HG03439 (cell line): ENCODE data around the gene MTCH1.

ENCODE experiments used
- ATAC-seq: cut with Tn5 transposase; IDR thresholded peaks from one replicate; pipeline ENCODE4 v1.9.1; 2021; ENCODE audit warnings: mild to moderate bottlenecking, moderate library complexity; ENCODE audit not compliant: unreplicated experiment

Gene MTCH1

DNA sequence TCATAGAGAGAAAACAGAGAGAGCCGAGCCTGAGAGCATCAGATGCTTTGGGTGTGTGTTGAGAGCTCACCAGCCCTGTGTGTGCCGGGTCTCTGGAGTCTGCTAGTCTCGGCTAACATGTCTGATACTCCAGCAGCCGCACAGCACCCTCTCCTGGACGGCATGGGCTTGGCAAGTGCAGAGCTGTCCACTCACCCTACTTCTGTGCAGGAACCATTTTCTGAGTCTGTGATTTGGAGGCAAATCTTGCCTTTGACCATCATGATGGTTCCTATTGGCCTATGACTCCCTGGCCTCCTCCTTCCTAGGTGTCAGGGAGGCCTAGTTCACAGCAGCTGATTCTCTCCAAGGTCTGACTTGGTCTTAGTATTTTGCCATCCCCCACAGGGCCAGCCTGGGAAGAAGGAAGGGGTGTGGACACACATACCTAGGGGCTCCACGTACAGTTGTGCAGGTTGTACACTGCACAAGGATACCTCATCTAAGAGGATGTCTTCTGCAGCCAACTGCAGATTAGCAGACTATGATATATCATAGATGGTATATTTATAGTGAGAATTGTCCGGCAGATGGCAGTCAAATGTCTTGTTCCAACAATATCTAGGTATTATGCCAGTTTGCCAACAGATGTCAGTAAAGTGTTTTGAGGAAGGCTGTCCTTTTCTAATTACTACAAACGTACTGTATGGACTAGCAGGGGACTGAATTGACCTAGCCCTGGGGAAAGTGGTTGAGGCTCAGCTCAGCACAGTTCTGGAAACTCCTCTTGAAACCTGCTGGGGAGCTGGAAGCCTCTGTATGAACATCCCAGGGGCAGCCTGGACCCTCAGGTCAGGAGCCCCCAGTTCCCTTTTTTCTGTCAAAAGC lies 32.4 kb upstream of the MTCH1 start:
- peak; percentile 87 for ATAC-seq

DNA sequence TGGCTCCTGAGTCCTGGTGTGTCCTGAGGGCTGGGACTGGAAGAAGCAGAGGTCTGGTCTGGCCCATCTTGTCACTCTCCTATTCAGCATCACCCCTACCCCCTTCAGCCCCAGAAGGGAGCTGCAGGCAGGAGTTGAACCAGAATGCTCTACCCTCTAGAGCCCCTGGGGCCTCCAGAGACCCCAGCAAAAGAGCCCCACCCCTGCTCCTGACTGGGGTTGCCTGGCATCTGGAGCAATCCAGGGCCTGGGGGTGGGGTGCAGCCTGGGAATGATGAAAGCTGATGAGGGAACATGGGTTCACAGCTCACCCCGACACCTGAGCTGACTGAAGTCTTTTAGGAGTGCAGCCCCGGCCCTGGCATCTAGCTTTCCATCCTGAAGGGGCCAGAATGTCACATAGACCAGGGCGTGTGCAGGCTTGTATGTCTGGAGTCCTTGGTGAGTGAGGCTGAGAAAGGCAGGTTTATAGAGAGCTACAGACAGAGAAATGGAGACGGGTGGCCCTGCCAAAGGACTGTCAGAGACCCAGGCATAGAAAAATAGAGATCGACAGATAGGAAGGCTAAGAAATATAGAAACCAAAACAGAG lies 31.7 kb upstream of the MTCH1 start:
- ATAC-seq = no peak

DNA sequence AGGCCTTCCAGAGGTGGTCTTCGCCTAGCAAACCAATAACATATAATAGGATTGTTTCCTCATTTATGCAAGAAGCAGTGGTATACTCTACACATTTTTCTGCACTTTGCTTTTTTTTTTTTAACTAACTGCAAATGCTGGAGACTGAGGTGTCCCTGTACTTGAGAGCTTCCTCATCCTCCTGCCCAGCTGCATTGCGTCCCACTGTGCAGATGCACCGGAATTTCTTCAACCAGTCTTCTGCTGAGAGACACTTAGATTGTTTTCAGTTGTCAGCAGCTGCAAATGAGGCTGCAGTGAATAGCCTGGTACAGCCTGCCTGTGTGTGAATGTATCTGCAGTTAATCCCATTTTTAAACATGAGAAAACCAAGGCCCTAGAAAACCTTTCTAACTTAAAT lies 31.0 kb upstream of the MTCH1 start:
- ATAC-seq = no peak

DNA sequence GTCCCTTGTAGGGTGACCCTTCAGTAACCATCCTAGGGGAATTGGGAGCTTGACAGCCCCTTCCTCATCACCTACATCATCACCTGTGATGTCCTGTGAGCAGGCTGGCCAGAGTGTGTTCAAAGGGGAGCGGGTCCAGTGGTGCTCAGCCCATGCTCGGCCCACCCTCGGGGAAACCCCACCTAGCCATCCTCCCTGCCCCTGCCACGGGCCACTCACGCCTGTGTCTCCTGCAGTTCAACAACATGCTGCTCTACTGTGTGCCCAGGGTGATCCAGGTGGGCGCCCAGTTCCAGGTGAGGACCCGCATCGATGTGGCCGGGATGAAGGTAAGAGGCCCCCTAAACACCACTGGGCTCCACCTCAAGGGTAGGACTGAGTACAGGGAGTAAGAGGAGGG lies 29.5 kb upstream of the MTCH1 start:
- no peak for ATAC-seq

DNA sequence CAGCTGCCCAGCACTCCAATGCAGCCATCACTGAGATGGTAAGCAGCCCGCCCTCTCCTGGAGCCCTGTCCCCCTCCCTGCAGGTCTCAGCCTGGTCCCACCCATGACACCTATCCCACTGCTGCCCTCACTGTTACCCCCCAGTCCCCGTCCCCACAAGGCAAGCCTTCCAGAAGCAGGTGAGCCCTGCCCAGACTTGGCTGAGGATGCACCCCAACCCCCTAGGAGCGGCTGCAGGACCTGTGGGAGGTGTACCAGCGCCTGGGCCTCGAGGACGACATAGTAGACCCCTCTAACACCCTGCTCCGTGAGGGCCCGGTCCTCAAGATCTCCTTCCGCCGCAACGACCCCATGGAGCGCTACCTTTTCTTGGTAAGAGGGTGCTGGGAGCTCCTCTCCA lies 28.7 kb upstream of the MTCH1 start:
- no peak for ATAC-seq

DNA sequence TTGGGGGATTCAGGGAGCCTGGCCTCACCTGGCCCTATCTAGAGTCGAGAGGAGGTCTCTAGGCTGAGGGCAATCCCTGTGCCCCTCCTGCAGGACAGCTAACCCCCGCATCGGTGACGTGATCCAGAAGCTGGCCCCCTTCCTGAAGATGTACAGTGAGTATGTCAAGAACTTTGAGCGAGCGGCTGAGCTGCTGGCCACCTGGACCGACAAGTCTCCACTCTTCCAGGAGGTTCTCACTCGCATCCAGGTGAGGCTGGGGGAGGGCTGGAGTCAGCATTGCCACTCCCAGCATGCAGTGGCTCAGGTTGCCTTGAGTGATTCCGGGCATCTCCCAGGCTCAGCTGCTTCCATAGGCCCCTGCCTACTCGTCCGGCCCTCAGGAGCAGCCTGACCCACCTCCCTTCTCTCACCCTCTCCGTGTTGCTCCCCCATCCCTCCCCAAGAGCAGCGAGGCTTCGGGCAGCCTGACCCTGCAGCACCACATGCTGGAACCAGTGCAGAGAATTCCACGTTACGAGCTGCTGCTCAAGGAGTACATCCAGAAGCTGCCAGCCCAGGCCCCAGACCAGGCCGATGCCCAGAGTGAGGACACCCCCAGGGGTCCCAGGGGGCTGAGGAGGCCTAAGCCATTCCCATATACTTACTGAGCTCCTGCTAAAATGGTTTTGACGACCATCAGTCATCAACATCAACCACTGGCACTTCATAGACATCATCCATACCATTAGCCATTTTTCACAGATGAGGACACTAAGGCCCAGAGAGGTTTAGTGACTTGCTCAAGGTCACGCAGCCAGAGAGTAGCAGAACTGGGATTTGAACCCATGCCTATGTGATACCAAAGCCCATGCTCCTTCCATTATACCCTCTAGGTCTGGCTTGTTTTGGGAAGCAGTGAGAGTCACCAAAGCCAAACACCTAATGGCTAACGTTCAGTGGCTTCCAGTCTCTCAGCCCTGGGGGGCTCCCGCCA lies 27.8 kb upstream of the MTCH1 start:
- ATAC-seq = no peak

DNA sequence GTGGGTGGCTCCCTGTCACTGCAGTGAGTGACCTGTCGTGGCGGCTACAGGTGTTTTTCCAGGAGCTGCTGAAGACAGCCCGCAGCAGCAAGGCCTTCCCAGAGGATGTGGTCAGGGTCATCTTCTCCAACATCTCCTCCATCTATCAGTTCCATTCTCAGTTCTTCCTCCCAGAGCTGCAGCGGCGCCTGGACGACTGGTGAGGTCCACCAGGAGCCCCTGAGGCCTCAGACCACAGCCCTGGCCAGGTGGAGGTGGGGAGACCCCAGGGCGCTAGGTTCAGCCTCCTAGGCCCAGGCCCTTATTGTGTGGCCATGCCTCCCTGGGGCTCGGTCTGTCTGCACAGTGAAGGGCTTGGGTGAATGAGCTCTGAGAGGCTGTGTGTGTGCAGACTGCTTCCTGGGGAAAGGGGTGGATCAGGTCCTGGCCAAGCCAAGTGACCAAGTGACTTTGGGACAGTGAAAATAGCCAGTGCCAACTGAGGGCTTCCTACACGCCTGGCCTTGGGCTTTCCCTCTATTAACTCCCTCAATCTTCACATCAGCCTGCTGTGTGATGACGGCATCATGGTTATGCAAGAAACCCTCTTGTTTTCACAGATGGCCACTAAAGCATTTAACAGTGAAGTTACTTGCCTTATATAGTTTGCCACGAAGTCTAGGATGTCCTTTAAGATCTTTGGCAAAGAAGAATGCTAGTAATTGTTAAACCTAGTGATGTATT lies 25.8 kb upstream of the MTCH1 start:
- no peak for ATAC-seq

DNA sequence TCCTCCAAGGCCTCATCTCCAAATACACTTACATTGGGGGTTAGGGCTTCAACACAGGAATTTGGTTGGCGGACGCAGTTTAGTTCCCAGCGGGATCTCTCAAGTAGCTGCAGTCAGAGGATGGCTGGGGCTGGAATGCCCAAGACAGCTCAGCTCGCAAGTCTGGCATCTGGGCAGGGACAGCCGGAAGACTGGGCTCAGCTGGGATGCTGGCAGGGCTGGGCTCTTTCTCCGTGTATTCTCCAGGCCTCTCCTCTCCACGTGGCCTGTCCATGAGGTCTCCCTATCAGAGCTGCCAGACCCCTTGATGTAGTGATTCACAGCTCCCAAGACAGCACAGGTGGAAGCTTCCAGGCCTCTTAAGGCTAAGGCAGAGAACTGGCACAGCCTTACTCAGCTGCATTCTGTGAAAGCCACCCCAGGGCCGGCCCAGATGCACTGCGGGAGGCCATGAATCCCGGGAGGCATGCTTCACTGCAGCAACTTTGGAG lies 24.5 kb upstream of the MTCH1 start:
- ATAC-seq = no peak

DNA sequence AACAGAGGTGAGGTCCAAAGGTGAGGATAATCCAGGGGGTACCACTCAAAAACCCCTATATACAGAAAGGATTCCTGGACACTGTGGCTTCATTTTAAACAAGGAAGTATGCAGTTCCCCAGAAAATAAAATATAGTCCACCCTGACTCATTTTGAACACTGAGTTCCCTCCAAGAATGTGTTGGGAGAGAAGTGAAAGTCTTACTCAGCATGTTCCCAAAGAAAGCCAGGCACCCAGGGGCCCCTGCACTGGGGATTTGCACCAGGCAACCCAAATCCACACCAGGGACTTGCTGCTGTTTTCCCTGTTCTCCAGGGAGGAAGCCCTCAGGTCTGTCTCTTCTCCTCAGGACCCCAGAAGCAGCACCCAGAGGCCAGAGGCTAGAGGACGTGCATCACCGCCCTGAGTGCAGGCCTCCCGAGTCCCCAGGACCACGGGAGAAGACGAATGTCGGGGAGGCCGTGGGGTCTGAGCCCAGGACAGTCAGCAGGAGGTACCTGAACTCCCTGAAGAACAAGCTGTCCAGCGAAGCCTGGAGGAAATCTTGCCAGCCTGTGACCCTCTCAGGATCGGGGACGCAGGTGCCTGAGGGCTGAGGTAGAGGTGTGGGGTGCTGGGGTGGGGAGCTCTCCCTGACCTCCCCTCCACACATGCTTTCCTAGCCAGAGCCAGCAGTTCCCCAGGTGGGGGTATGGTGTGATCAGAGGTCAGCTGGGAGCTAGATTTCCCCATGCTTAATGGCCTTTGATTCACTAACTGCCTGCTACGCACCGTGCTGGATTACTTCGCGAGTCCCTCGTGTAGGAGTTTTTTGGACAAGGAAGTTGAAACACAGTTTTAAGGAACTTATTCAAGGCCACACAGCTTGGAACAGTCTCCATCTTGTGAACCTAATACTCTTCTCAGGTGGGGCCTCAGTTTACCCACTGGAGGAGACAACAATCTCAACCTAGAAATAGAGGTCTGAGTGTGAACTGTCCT lies 22.8 kb upstream of the MTCH1 start:
- ATAC-seq = no peak

DNA sequence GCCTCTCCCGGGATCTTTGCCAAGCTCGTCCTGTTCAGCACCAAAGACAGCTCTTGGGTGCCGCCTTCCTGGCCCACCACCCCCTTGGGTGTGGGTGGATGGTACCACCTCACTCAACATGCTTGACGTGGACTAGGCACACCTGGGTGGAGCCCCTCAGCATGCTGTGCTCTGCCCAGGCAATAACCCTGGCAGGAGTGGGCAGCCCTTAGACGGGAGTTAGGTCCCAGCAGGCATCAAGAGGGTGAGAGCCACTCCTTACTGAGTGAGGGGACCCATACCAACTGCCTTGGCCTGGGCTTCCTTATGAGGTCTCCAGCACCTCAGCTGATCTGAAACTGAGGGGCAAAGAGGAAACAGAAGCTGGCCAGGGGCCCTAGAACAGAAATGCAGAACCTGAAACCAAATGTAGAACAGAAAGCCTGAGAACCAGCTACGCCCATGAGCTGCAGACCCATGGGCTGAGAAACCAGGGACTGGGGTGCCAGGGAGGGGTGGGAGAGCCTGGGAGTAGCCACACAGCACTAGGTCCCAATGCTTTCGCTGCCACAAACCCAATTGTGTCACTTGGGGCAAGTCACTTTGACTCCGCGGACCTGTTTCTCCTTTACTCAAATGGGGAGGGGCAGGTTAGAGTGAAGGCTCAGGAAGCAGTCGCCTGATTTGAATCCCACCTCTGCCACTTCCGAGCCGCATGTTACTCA lies 21.5 kb upstream of the MTCH1 start:
- no peak for ATAC-seq

DNA sequence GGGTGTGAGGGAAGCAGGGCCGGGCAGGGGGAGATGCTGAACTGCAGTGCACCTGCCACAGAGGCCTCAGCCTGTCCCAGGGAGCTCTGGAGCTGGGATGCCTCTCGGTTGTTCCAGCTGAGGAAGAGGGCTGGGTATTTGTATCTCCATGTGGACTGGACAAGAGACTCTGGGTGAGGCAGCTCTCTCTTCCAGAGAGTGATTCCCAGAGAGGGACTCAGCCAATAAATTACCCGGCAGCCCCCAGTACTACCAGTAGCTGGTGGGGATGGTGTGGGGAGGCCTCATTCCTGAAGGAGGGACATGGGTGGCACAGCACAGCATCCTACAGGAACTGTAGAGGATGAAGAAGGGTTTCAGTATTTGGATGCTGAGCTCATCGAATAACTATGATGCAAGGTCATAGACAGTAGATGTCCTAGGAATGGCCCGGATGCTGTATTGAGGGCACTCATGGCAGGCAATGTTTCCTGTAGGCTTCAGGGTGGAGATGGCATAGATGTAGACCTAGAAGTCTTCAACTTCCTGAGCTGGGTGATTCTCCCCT lies 20.9 kb upstream of the MTCH1 start:
- ATAC-seq = no peak

DNA sequence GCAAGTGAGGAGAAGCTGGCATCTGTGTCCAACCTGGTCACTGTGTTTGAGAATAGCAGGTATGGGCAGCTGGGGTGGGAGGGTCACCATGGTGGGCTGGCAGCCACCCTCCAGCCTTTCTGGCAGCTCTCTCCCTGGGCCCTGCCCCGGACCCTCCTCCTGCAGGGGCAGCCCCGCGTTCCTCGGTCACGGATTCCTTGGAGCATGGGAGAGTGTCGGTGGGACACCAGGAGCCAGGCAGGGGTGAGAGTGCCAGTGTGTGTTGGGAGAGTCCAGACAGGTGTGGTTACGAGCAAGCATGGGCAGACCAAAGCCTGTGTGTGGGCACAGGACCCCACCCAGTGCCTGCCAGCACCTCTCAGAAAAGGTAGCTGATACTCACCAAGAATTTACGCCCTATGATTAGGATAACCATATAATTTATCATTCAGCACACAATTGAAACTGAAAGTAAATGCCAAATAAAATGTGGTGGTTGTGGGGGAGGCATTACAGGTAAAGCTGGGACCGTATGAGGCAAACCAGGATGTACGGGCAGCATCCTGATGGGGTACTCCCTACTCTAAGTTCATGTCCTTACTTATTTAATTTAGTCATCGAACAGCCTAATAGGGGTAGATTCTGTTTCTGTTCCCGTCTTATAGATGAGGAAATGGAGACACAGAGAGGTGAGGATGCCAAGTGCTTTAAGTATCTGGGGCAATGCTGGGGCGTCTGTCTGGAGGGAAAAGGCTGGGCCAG lies 20.0 kb upstream of the MTCH1 start:
- ATAC-seq = no peak

DNA sequence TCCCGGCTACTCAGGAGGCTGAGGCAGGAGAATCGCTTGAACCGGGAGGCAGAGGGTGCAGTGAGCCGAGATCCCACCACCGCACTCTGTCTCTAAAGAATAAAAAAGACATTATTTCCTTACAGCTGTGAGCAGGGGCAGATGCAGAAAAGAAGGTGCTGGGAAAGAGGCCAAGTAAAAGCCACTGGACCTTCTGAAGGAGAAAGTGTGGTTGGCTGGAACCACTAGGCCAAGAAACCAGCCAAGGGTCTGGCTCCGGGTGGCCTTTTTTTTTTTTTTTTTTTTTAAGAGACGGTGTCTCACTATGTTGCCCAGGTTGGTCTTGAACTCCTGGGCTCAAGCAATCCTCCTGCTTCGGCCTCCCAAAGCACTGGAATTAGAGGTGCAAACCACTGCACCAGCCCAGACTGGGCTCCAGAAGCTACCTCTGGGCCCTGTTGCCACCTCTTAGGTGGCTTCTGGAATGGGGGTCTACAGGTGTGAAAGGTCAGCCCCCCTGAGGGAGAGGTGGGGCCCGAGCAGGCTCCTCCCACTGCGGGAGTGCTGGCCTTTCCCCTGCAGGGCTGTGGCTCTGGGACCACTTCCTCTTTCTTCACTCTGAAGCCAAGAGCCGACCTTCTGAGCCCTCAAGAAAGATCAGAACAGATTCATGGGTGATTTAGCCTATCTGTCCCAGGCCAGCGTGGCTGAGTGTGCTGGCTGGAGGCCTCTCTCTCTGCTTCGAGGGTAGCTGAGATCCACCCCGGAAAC lies 19.2 kb upstream of the MTCH1 start, which contains the start of gene FGD2:
Gene FGD2, plus strand, starts transcription at position 595 of the 750 bp plus-strand sequence. CDS start 163 bp downstream, outside the sequence.
- ATAC-seq = peak; percentile 75

DNA sequence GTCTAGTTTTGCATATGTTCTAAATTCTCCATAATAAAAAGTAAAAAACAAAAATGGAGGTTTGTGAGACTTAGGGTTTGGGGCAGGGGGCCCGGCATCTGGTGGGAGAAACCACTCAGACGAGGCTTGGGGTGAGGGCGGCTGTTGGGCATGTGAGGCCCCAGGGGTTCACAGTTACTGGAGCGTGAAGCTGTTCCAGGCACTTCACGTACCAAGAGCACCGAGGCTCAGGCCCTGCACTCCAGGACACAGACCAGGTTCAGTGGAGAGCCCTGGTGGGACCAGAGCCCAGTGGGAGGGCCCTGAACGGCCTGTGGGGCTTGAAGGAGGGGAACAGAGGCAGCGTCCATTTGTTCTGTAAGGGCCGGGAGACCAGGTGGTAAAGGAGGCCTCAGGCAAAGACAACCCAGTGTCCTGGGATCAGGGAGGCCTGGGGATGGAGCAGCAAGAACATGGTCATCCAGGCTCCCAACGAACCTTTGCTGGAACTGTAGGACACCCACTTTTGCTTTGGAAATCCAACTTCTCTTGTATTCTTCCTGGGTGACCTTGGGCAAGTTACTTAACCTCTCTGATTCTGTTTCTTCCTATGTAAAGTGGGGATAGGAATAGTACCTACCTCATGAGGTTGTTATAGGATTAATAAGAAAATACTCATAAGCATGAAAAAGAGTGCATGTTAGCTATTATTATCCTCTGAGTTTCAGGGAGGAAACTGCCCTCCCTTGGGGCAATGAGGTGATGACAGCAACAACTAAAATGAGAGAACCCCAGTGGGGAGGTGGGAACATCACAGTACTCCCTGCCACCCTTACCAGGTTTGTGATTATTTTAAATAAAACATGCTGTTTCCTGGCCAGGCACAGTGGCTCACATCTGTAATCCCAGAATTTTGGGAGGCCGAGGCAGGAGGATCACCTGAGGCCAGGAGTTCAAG lies 18.3 kb upstream of the MTCH1 start:
- ATAC-seq = no peak

DNA sequence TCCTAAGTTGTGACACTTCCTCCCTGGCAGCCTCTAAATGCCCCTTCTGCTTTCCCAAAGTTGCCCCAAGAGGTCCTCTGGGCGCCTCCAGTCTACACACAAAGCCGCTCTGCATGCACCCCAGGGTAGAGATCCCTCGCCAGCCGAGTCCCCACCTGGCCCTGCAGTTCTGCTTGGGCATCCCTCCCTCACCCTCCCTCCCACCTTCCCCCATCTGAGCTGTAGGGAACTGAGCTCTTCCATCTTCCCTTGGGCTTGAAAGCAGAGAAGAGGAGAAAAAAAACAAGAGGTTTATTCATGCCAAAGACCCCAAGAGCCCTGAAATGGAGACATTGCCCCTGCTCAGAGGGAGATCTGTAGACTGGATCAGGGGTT lies 13.7 kb upstream of the MTCH1 start:
- ATAC-seq = no peak
